Osteoblast (primary cell): Measurements from ENCODE around the gene GALT. TPM values are rescaled to one million over a fixed set of nuclear protein-coding genes. Genes with fewer than 3 reads are reported as not detected.
A peak's percentile ranks its signal among the peaks of the same experiment; 100 is the strongest.

Experiments used
- DNase-seq: peaks from one replicate; pipeline ENCODE4 v3.0.0; 2011; ENCODE audit warnings: low spot score, mixed read lengths; ENCODE audit not compliant: insufficient read length; ENCODE audit errors: missing footprints
- H2AFZ ChIP-seq: 2 replicates; pipeline ENCODE4 v1.6.0; 2011; ENCODE audit warnings: mild to moderate bottlenecking, low read length
- H3K27ac ChIP-seq: 2 replicates; pipeline ENCODE4 v1.5.1; 2011; ENCODE audit warnings: mild to moderate bottlenecking, low read depth, low read length, moderate library complexity
- H3K27me3 ChIP-seq: 2 replicates; pipeline ENCODE4 v1.6.0; 2012; ENCODE audit warnings: mild to moderate bottlenecking, control low read depth, inconsistent platforms, low read length, moderate library complexity; ENCODE audit not compliant: insufficient read depth
- H3K36me3 ChIP-seq: 2 replicates; pipeline ENCODE4 v1.5.1; 2011; ENCODE audit warnings: mild to moderate bottlenecking, low read length, control low read depth, moderate library complexity; ENCODE audit not compliant: insufficient read depth
- H3K4me1 ChIP-seq: 2 replicates; pipeline ENCODE4 v1.5.1; 2011; ENCODE audit warnings: mild to moderate bottlenecking, low read length, control low read depth, moderate library complexity; ENCODE audit not compliant: insufficient read depth
- H3K4me2 ChIP-seq: 2 replicates; pipeline ENCODE4 v1.6.0; 2011; ENCODE audit warnings: mild to moderate bottlenecking, low read length; ENCODE audit not compliant: insufficient read depth
- H3K4me3 ChIP-seq: fragments of 200-600 bp; sonication (generic); 3 replicates; pipeline ENCODE4 v1.5.1; 2012; ENCODE audit warnings: mild to moderate bottlenecking, low read length, inconsistent platforms; ENCODE audit not compliant: insufficient read depth
- H3K79me2 ChIP-seq: 2 replicates; pipeline ENCODE4 v1.6.0; 2012; ENCODE audit warnings: mild to moderate bottlenecking, low read length, control low read depth, inconsistent platforms; ENCODE audit not compliant: insufficient read depth
- H3K9me3 ChIP-seq: 2 replicates; pipeline ENCODE4 v1.5.1; 2011; ENCODE audit warnings: low read depth, low read length, control low read depth
- H4K20me1 ChIP-seq: 2 replicates; pipeline ENCODE4 v1.6.0; 2012; ENCODE audit warnings: mild to moderate bottlenecking, low read length, control low read depth; ENCODE audit not compliant: insufficient read depth
- total RNA-seq: library from RNA; depleted of rRNA; stranded (reverse); fragments of >200 nt; gene quantifications from 2 replicates; pipeline ENCODE4 v1.2.3, GENCODE V29; 2012
- TF ChIP-seq, protein P1 (sequence below): IDR thresholded peaks from 2 replicates; pipeline ENCODE4 v1.5.1; 2011; ENCODE audit warnings: mild to moderate bottlenecking, low read depth, low read length, moderate library complexity; ENCODE audit errors: extremely low read depth

Gene GALT
- total RNA-seq, 1 donor = 32.6 TPM

DNA sequence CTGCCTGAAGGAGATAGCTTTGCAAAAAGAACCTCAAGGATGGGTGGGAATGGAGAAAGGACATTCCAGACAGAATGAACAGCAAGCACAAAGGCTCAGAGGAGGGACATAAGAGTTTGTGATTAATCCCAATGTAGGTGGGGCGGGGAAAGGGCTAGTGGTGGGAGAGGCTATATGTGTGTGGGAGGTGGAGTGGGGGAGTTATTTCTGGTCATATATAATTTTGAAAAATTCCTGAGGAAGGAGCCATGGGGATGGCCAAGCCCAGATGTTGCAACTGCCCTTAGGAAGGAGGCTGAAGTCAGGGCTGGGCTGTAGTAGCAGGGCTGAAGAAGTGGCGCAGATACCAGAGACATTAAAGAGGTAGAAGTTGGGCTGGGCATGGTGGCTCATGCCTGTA is 29.4 kb downstream of the GALT start:
- no peak overlapping the region for H2AFZ ChIP-seq
- no peaks in the 10 kb centered on the region for H3K27me3 ChIP-seq
- H3K79me2 ChIP-seq = no peaks in the 10 kb centered on the region
- H3K4me2 ChIP-seq = no peak overlapping the region
- H3K36me3 ChIP-seq = peaks cover 1% of the 10 kb centered on the region
- H3K27ac ChIP-seq = no peak overlapping the region
- H3K9me3 ChIP-seq = no peaks in the 10 kb centered on the region
- TF ChIP-seq, protein P1, sequence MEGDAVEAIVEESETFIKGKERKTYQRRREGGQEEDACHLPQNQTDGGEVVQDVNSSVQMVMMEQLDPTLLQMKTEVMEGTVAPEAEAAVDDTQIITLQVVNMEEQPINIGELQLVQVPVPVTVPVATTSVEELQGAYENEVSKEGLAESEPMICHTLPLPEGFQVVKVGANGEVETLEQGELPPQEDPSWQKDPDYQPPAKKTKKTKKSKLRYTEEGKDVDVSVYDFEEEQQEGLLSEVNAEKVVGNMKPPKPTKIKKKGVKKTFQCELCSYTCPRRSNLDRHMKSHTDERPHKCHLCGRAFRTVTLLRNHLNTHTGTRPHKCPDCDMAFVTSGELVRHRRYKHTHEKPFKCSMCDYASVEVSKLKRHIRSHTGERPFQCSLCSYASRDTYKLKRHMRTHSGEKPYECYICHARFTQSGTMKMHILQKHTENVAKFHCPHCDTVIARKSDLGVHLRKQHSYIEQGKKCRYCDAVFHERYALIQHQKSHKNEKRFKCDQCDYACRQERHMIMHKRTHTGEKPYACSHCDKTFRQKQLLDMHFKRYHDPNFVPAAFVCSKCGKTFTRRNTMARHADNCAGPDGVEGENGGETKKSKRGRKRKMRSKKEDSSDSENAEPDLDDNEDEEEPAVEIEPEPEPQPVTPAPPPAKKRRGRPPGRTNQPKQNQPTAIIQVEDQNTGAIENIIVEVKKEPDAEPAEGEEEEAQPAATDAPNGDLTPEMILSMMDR = no peak
- DNase-seq = peak; percentile 78
- H3K4me3 ChIP-seq = no peak overlapping the region
- no peaks in the 10 kb centered on the region for H3K4me1 ChIP-seq
- no peaks in the 10 kb centered on the region for H4K20me1 ChIP-seq

DNA sequence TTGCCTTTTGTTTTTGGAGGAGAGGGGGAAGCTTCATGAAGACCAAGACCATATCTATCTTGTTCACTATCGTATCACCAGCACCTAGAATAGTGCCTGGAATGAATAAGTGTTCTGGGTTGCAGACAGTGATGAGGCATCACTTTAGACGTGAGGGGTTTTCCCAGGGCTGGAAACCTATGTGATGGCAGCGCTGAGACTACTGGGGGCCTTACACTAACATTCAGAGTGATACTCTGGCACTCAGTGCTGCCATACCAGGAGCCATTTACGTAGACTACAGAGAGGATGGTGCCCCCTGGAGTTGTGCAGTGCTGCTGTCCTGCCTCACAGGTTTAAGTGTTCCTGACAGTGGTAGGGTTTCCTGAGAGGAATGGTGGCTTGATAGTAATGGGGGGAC is 37.7 kb downstream of the GALT start:
- Histone ChIP-seq H2AFZ (no peak overlapping the region), H3K27ac (no peak overlapping the region), H3K36me3 (peaks cover 4% of the 10 kb centered on the region), H3K4me3 (no peak overlapping the region), H3K4me1 (peaks cover 5% of the 10 kb centered on the region), H3K79me2 (no peaks in the 10 kb centered on the region), H3K27me3 (no peaks in the 10 kb centered on the region), H3K9me3 (no peaks in the 10 kb centered on the region), H3K4me2 (no peak overlapping the region), H4K20me1 (peaks cover 8% of the 10 kb centered on the region)
- peak; percentile 80 for DNase-seq
- TF ChIP-seq, protein P1 = no peak

DNA sequence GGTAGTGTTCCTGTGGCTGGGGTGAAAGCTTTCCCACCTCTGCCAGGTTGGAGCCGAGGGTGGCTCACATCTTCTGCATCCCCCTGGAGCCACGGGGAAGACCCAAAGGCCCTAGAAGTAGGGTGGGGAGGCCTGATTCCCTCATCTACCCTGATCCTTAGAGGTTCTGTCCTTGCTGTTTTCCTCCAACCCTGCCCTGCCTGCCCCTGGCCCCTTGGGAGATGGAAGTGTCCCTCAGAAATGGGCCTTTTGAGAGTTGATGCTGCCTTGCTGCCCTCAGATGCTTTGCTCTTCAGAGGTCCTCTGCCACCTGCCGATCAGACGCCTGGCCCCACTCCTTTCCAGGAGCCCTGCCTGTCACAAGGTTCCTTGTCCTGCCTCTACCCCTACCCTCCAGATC is 38.3 kb downstream of the GALT start:
- Histone ChIP-seq H3K79me2 (no peaks in the 10 kb centered on the region), H3K27ac (no peak overlapping the region), H2AFZ (no peak overlapping the region), H3K4me2 (no peak overlapping the region), H3K36me3 (peaks cover 4% of the 10 kb centered on the region), H3K4me3 (no peak overlapping the region), H3K4me1 (peaks cover 5% of the 10 kb centered on the region), H3K27me3 (no peaks in the 10 kb centered on the region), H3K9me3 (no peaks in the 10 kb centered on the region), H4K20me1 (peaks cover 8% of the 10 kb centered on the region)
- no peak for DNase-seq
- TF ChIP-seq, protein P1 = no peak

DNA sequence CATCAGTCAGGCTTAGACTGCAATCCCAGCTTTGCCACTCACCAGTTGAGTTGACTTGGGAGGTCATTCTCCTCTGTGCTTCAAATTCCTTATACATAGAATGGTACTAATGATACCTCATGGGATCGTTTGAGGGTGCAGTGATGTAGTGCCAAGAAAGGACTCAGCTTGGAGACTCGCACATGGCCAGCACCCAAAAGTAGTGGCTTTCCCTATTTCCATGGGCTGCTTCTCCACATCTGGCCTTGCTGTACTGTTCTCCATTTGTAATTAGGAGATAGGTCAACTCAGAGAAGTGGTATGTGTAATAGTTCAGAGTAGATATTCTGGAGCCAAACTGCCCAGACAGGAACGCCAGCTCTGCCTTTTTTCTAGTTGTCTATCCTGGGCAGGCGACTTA is 39.1 kb downstream of the GALT start:
- TF ChIP-seq, protein P1 = no peak
- no peaks in the 10 kb centered on the region for H3K9me3 ChIP-seq
- H2AFZ ChIP-seq = no peak overlapping the region
- H4K20me1 ChIP-seq = peaks cover 10% of the 10 kb centered on the region
- DNase-seq = no peak
- no peaks in the 10 kb centered on the region for H3K27me3 ChIP-seq
- peaks cover 4% of the 10 kb centered on the region for H3K36me3 ChIP-seq
- peaks cover 5% of the 10 kb centered on the region for H3K4me1 ChIP-seq
- no peak overlapping the region for H3K27ac ChIP-seq
- no peak overlapping the region for H3K4me2 ChIP-seq
- no peak overlapping the region for H3K4me3 ChIP-seq
- no peaks in the 10 kb centered on the region for H3K79me2 ChIP-seq
